ENCODE data around the gene SDK2.

- TF ChIP-seq REST (IDR thresholded peaks at IDR 0.05; ENCODE audit: insufficient read depth in 1 of 2, low read depth in 2 of 2, low read length in 2 of 2) (no peak), POLR2AphosphoS5 (IDR thresholded peaks at IDR 0.05; ENCODE audit: low read depth, low read length) (no peak)
Observed at GRCh38 chr17:73390851-73391250, 253.4 kb downstream of the SDK2 start.
